Anterior cingulate cortex (tissue), 58 donors: ENCODE measurements around the gene LRRC74A.
"Not testable (repeated sequence)": the region's sequence is repeated elsewhere in the genome, so short reads cannot be mapped to it uniquely, and the experiment has no call there.

ENCODE experiments used
- DNase-seq, 58 donors: peaks; one replicate each; lab custom pipeline; 2025; lab: John Stamatoyannopoulos, UW

Gene LRRC74A

GRCh38 chr14:76881348-76881747 is 55.1 kb downstream of the LRRC74A start:
- peak in 5 of 58 donors; percentile 9 to 32 (median 14) for DNase-seq

GRCh38 chr14:76882651-76883050 is 56.4 kb downstream of the LRRC74A start:
- DNase-seq: peak in 8 of 58 donors; percentile 8 to 32 (median 18)

- no peak for DNase-seq
Observed at GRCh38 chr14:76883447-76883846, 57.2 kb downstream of the LRRC74A start.

GRCh38 chr14:76884394-76884793 is 58.2 kb downstream of the LRRC74A start:
- no peak for DNase-seq

- no peak for DNase-seq
Observed at GRCh38 chr14:76884853-76885276, 58.7 kb downstream of the LRRC74A start.

GRCh38 chr14:76887191-76887590 is 61.0 kb downstream of the LRRC74A start:
- DNase-seq: peak in 8 of 58 donors; percentile 5 to 39 (median 13)

GRCh38 chr14:76891391-76891790 is 65.2 kb downstream of the LRRC74A start:
- DNase-seq: no peak

- no peak for DNase-seq
Observed at GRCh38 chr14:76894308-76894707, 68.1 kb downstream of the LRRC74A start.

GRCh38 chr14:76898006-76898405 is 71.8 kb downstream of the LRRC74A start:
- not testable (repeated sequence) for DNase-seq

GRCh38 chr14:76900682-76901081 is 74.5 kb downstream of the LRRC74A start:
- no peak for DNase-seq

- no peak for DNase-seq
Observed at GRCh38 chr14:76901171-76902055, 75.2 kb downstream of the LRRC74A start.

- DNase-seq: no peak
Observed at GRCh38 chr14:76902591-76902990, 76.4 kb downstream of the LRRC74A start.

- no peak for DNase-seq
Observed at GRCh38 chr14:76904100-76904739, 78.0 kb downstream of the LRRC74A start.

- DNase-seq: peak in 14 of 58 donors; percentile 6 to 50 (median 14)
Observed at GRCh38 chr14:76904740-76905569, 78.7 kb downstream of the LRRC74A start.

GRCh38 chr14:76908834-76909233 is 82.6 kb downstream of the LRRC74A start:
- peak in 5 of 58 donors; percentile 15 to 41 (median 26) for DNase-seq

GRCh38 chr14:76909266-76909665 is 83.1 kb downstream of the LRRC74A start:
- no peak for DNase-seq

GRCh38 chr14:76910371-76910890 is 84.2 kb downstream of the LRRC74A start:
- DNase-seq: no peak

GRCh38 chr14:76911473-76911872 is 85.3 kb downstream of the LRRC74A start:
- DNase-seq: no peak

GRCh38 chr14:76914533-76915081 is 88.4 kb downstream of the LRRC74A start:
- not testable (repeated sequence) for DNase-seq
